ENCODE results near the gene ELMO1.

ELMO1 gene

GRCh38 chr7:37013771-37014170, 434.9 kb downstream of the ELMO1 start:
- DNase-seq (ENCODE audit: low read depth) = no peak
- H3K4me3 ChIP-seq (ENCODE audit: low read depth, low read length) = no peak overlapping the region
- in situ Hi-C loops (cut with HindIII; ENCODE audit: low sequenced_read_pairs) = no loop called here
- TF ChIP-seq CTCF (IDR thresholded peaks at IDR 0.05; ENCODE audit: low read depth, low read length, missing control alignments) = no peak

- TF ChIP-seq CTCF (IDR thresholded peaks at IDR 0.05; ENCODE audit: low read depth, low read length, missing control alignments) = no peak
- DNase-seq (ENCODE audit: low read depth) = no peak
- H3K4me3 ChIP-seq (ENCODE audit: low read depth, low read length) = no peak overlapping the region
- in situ Hi-C loops (cut with HindIII; ENCODE audit: low sequenced_read_pairs) = no loop called here
Measured at GRCh38 chr7:37011151-37011890, 437.3 kb downstream of the ELMO1 start.

- no peak overlapping the region for H3K4me3 ChIP-seq (ENCODE audit: low read depth, low read length)
- no peak for TF ChIP-seq CTCF (IDR thresholded peaks at IDR 0.05; ENCODE audit: low read depth, low read length, missing control alignments)
- in situ Hi-C loops (cut with HindIII; ENCODE audit: low sequenced_read_pairs) = no loop called here
- no peak for DNase-seq (ENCODE audit: low read depth)
Measured at GRCh38 chr7:37009125-37009675, 439.5 kb downstream of the ELMO1 start.

GRCh38 chr7:37007691-37008090, 441.0 kb downstream of the ELMO1 start:
- H3K4me3 ChIP-seq (ENCODE audit: low read depth, low read length) = no peak overlapping the region
- no peak for TF ChIP-seq CTCF (IDR thresholded peaks at IDR 0.05; ENCODE audit: low read depth, low read length, missing control alignments)
- in situ Hi-C loops (cut with HindIII; ENCODE audit: low sequenced_read_pairs) = no loop called here
- no peak for DNase-seq (ENCODE audit: low read depth)

- H3K4me3 ChIP-seq (ENCODE audit: low read depth, low read length) = no peak overlapping the region
- TF ChIP-seq CTCF (IDR thresholded peaks at IDR 0.05; ENCODE audit: low read depth, low read length, missing control alignments) = no peak
- no peak for DNase-seq (ENCODE audit: low read depth)
- in situ Hi-C loops (cut with HindIII; ENCODE audit: low sequenced_read_pairs) = no loop called here
Measured at GRCh38 chr7:37007268-37007667, 441.4 kb downstream of the ELMO1 start.

- in situ Hi-C loops (cut with HindIII; ENCODE audit: low sequenced_read_pairs) = no loop called here
- H3K4me3 ChIP-seq (ENCODE audit: low read depth, low read length) = no peak overlapping the region
- no peak for TF ChIP-seq CTCF (IDR thresholded peaks at IDR 0.05; ENCODE audit: low read depth, low read length, missing control alignments)
- no peak for DNase-seq (ENCODE audit: low read depth)
Measured at GRCh38 chr7:37006764-37007163, 441.9 kb downstream of the ELMO1 start.

Data from astrocyte of the cerebellum (primary cell).